GM18519 (cell line): Measurements from ENCODE around the gene MEPE.
"Not testable (repeated sequence)": the region's sequence is repeated elsewhere in the genome, so short reads cannot be mapped to it uniquely, and the experiment has no call there.

Experiments used
- ATAC-seq: cut with Tn5 transposase; IDR thresholded peaks from one replicate; pipeline ENCODE4 v1.9.1; 2021; ENCODE audit warnings: mild to moderate bottlenecking, moderate library complexity; ENCODE audit not compliant: unreplicated experiment, low FRiP score

The MEPE gene

DNA sequence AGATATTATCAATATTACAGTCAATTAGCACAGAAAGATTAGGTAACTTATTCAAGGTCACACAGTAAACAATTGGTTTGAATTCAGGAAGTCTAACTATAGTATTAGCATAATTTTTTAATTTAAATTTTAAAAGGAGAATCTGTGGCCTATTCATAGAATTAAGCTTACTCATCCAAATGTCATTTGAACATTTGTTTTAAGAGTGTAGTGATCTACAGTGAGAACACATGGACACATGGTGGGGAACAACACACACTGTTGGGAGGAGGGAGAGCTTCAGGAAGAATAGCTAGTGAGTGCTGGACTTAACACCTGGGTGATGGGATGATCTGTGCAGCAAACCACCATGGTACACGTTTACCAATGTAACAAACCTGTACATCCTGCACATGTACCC, 48.3 kb downstream of the MEPE start:
- ATAC-seq, result no peak

DNA sequence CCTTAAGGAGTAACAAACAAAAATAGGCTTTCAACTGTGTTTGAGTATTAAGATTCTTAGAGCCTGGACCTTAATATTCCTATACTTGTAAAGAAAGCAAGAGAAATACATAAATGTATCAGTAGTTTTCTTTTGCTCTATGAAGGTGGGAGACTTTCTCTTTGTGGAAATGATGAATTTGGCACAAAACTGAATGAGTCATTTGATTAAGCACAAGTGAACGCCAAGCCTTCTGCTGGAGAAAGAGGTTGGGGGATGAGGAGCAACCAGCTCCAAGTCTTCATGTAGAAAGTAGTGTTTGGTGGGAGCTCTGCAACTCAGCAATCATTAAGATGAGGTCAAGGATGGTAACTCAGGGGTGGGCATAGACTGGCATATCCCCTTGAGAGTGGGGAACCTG, 49.6 kb downstream of the MEPE start:
- no peak for ATAC-seq

DNA sequence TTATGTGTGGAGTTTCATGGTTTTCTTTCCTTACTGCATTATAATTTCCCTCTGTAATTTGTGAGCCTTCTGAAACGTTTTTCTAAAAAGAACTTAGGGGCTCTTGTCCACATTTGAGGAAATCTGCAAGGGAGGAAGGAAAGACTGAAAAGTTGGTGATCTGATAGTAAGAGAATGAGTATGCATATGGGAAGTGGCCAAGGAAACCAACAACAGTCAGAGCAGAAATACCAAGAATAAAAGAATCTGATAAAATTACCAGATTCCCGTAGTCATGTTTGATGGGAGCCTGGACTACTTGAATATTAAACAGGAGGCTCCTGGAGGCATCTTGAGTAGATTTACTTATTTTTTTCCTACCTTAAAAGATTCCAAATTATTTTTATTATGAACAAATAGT, 50.1 kb downstream of the MEPE start:
- no peak for ATAC-seq

DNA sequence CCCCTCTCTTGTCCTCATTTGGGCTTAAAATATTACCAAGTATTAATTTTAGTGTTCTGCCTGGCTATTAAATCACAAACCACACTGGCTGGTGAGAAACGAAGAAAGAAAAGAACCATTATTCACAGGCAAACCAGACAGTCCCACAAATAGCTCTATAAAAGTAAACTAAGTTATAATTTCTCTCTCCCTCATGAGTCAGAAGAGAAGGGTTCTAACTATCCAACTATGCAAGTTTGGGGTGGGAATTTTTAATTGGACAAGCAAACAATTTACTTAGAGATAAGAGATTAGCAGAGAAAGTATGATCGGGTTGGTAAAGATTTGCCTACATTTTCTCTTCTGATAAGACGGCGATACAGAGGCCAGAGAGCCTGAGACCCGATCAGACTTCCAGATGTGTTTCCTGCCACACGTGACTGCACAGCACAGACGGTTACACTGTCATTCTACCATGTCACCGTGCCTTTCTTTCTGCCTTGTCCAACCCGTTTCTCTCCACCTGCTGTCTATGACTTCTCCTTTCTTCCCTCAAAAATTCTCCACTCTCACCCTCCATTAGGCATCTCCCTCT, 52.3 kb downstream of the MEPE start:
- ATAC-seq, result no peak

DNA sequence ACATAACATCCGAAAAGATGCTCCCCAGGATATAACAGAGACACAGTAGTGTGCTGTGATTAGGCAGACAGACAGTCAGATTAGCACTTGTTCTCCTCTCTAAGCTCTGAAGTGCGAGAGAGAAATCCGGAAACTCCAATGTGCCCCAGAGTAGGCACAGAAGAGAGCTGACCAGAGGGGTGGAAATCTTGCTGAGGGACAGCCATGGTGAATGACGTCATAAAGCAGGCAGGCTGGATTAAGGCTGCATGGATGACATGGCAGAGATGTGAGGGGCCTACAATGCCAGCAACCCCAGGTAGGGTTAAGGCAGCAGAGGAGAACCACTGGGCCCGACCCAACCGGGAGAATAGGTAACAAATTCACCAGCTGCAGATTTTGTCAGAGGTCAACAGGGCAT, 53.3 kb downstream of the MEPE start:
- no peak for ATAC-seq

DNA sequence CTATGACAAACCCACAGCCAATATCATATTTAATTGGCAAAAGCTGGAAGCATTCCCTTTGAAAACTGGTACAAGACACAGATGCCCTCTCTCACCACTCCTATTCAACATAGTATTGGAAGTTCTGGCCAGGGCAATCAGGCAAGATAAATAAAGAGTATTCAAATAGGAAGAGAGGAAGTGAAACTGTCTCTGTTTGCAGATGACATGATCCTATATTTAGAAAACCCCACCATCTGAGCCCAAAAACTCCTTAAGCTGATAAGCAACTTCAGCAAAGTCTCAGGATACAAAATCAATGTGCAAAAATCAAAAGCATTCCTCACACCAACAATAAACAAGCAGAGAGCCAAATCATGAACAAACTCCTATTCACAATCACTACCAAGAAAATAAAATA, 58.0 kb downstream of the MEPE start:
- ATAC-seq, result not testable (repeated sequence)

DNA sequence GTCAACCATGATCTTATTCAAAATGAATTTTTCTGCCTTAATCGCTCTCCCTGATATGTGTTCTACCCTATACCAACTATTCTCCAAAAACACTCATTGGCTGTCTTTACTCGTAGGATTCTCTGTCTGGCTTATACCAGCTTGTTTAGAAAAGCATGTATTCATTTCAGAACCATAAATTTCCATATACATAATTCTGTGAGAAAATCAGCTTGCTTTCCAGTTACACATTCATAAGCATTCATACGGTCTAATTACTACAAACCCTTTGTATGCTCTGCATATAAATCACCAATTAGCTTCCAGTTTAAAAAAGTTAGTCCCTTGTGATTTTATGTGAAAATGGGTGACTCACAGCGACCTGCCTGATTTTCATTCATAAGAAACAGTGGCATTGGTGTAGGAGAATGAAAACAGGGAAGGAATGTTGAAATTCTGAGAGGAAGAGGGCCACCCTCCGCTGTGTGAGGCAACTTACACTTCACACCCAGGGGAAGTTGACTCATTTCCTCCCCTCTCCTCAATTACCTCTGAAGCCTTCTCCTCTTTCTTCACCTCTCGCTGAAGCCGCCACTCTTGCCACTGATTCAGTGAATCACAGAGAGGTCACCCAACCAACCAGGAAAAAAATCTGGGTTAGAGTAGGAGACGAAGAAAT, 63.3 kb downstream of the MEPE start:
- no peak for ATAC-seq
